Stimulated activated CD8-positive, alpha-beta memory T cell treated with anti-CD3 and anti-CD28 coated beads, Interleukin-12 subunit alpha, Interleukin-12 subunit beta, amount 100 ng/mL, for 24 hours (primary cell): Measurements from ENCODE around the gene FAT3.

ENCODE experiments used
- DNase-seq: peaks from one replicate; pipeline ENCODE4 v3.0.0-alpha.2; 2020; ENCODE audit errors: extremely low read depth

Gene FAT3

DNA sequence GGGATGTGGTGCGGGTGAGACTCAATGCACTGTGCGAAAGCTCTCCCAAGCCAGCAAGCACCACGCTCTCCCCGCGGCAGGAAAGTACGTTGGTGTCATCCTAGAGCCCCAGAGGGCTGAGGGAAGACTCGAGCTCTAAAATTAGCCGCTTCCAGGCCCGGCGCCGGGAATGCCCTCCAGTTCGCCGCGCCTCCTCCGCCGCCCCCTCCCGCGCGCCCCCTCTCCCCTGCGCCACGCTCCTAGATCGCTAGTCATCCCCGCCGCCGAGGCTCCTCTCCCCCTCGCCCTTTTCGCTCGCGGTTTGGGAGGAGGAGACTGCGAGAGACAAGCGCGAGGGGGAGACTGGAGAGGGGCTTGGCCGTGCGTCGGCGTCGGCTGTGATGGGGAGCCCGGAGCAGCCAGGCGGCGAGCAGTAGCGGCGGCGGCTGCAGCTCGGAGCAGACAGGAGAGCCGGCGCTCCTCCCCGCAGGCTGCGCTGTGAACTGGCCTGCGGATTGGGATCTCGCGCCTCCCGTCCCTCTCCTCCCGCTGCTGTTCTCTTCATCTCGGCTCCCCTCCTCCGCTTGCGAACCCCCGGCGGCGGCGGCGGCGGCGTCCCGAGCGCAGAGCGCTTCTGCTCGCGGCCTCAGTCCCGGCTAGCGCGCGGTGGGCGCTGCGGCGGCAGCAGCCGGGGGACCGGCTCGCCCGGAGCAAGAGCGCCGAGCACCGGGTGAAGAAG is at the start of gene FAT3:
TSS of gene FAT3 (plus strand) at position 412 of the 718 bp plus-strand sequence. CDS start 127,295 bp downstream, outside the sequence.
- no peak for DNase-seq

- no peak for DNase-seq
Observed at GRCh38 chr11:92179017-92179670, 45.5 kb upstream of the FAT3 start.

DNA sequence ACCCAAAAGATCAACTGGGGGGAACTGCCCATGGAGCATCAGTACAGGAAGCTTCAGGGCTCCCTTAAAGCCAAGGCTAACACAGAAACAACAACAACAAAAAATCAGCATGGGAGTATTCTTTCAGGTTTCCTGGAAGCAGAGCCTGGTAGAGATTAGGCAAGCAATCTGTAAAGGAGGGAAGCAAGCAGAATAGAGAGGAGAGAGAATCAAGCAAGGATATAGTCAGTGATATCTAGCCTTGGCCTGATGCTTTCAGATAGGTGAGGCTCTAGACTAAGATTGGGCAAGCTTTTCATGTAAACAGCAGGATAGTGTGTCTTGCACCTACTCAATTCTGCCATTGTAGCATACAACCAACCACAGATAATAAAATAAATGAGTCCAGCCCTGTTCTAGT is 44.4 kb upstream of the FAT3 start:
- DNase-seq: no peak

DNA sequence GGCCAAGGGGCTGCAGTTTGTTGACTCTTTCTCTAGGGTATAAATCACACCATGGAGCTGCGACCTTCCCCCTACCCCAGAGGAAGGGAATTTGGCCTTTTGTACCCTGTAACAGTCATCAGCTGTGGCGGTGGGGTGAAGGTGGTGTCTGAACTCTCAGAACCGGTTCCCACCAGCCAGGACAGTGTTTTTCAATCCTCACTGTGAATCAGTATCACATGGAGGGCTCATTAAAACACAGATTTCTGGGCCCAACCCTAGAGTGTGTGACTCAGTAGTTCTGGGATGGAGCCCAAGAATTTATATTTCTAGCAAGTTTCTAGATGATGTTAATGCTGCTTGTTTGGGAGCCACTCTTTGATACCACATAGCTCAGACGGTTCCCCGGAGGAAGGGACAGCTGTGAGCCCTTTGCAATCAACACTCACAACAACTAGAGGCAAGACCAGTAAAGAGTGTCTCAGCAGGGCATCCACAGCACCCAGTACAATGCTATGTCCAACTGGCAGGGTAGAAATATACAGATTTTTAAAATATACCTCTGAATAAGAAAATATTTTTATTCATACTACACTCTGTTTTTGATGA is 43.9 kb upstream of the FAT3 start:
- no peak for DNase-seq

DNA sequence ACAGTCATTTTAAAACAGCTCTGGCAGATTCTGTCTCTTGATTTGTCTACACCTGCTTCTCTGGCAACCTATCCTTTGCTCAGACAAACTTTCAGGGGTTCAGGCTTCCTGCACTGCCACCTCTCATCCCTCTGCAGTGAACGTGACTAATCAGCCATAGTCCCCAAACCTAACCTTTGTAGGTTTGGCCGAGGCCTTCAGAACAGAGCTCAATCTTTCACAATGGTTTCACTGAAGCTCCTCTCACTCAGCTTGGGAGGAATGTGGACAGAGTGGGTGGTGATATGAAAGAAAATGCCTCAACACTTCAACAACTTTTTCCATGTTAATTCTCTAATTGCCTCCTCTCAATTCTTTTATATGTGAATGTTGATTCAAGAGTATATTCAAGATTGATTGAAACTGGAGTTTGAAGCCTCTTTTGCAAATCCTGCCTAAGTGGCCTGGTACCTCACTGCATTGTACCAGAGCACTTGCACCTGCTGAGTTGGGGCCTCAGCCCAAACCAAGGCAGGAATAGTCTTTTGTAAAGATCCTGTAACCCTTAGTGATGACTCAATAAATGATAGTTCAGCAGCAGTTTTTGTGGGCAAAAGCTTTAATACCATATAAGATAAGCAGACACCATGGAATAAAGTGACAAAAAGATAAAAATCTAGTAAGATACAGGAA is 33.9 kb upstream of the FAT3 start:
- no peak for DNase-seq

DNA sequence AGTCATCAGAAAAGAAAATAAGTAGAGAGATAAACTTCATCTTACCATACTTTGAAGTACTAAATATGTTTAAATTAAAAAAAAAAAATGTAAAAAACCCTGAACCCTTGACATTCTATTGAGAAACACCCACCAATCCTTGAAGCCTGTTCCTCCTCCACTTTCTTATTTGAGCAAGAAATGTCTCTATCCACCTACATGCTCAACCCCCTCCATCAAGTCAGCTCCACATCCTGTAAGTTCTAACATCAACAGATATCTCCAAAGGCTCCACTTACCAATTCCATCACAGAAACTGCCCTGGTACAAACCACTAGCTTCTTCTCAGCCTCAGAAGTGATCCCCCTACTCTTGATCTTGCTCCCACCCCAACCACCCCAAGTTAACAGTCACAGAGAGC is 32.5 kb upstream of the FAT3 start:
- no peak for DNase-seq

GRCh38 chr11:92198268-92198667 is 26.4 kb upstream of the FAT3 start:
- DNase-seq: no peak

- no peak for DNase-seq
Observed at GRCh38 chr11:92199991-92200390, 24.6 kb upstream of the FAT3 start.

GRCh38 chr11:92204731-92205130 is 19.9 kb upstream of the FAT3 start:
- no peak for DNase-seq

DNA sequence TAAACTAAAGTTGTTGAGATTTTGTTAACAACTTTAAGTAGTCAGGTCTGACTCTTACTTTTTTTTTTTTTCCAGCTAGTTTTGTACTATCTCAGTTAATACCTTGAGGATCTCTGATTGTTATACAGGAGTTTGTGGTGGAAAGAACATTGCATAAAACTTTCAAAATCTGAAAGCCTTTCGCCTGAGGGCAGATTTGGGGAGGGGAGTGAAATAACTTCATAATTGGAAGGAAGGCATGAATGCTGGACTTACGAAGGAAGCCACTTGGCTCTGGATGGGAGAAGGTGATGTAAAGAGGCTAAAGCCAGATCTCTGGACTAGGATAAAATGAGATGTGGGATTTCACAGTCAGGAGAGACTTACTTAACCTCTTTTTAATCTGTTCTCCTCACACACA is 18.2 kb upstream of the FAT3 start:
- no peak for DNase-seq

DNA sequence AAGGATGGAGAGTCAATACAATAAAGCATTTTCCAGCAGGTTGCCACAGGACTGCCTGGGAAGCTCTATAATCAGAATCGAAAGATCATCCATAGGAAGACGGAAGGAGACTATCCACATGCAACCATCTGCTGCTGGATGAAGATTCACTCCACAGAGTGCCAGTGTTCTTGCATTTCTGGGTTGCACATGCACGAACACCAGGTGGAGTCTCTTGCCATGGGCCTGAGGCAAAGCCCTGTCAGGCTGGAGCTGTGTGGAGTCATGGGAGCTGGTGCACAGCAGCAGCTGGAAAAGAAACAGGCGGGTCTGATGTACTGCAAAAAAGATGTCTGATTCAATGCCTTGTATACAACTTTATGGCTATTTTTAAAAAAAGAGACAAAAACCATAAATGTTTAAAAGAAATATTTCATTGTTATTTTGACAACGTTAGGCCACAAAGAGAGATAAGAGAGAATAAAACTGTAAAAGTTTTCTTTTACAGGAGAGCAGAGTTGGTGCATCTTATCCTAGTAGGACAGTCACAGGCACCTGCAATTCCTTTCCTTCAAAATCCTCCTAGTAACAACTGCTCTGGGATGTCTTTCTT is 12.9 kb upstream of the FAT3 start:
- no peak for DNase-seq

DNA sequence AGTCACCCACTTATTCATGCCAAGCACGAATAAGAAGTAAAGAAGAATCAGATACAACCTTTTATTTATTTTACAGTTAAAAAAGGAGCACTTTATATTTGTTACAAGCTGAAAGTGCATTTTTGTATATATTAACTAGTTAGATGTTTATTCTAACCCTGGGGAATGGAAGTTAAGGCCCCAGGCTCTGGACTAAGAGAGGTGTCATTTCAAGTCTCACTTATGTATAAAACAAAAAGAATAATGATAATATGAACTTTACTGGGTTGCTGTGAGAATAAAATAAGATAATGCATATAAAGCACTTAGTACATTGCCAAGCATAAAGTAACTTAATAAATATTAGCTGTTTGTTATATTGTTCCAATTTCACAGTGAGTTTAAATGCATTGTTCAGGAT is 12.1 kb upstream of the FAT3 start:
- DNase-seq: no peak

DNA sequence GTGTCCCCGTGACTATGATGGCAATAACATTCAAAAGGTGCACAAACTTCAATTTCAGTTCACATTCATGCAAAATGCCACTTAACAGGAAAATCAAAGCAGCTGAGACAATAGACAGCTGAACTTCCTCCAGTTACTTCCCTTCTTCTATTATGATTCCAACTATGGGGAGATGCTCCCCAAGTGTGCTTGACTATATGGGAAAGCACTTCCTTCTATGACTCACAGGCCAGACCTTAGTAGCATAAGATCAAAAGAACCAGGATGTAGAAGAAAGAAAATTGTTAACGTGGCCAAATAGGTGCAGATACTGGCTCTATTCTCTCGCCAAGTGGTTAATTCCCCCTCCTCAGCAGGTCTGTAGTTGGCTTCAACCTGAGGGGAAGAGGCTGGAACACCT is 7.8 kb upstream of the FAT3 start:
- no peak for DNase-seq

DNA sequence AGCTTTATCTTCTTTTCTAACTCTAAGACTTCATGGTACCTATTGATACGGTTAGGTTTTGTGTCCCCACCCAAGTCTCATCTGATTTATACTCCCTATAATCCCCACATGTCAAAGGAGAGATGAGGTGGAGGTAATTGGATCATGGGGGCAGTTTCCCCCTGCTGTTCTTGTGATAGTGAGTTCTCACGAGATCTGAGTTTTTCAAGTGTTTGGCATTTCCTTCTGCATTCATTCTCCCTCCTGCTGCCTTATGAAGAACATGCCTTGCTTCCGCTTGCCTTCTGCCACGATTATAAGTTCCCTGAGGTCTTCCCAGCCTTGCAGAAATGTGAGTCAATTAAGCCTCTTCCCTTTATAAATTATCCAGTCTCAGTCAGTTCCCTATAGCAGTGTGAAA is 5.1 kb upstream of the FAT3 start:
- no peak for DNase-seq

GRCh38 chr11:92222701-92223100 is 1.9 kb upstream of the FAT3 start:
- no peak for DNase-seq

- DNase-seq: no peak
Observed at GRCh38 chr11:92224054-92224406, 588 bp upstream of the FAT3 start.

- no peak for DNase-seq
Observed at GRCh38 chr11:92225125-92225567, 528 bp downstream of the FAT3 start.

DNA sequence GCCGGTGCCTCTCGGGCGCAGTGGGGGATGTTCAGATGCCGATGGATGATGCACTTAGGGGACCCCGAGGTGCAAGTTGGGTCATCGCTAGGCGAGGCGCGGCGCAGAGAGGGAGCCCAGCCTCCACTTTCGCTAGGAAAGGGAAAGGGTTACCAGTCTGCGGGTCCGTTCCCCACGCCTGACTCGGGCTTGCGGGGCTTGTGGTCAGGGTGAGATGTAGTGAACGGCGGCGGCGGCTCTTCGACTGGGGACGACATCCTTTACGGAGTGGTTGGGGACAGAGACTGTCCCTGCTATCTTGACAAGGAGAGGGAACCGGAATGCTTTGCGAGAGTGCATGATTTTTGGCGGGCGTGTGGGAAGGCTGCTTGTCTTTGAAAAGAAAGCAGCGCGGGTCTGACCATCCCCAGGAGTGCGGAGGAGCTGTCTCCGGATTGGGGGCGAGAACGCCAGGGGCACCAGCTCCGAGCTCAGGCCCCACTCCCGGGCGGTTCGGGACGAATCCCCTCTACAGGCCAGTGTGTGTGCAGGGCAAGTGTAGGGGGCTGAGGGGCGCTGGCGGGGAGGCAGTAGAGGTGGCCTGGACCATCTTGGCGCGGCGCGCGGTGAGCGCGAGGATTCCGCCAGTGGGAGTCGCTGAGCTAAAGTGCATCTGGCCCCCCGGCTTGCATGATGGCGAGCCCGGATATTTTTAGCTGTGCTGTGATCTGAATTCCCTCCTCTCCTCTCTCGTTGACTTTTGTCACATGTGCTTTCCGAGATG is 1.1 kb downstream of the FAT3 start:
- no peak for DNase-seq

DNA sequence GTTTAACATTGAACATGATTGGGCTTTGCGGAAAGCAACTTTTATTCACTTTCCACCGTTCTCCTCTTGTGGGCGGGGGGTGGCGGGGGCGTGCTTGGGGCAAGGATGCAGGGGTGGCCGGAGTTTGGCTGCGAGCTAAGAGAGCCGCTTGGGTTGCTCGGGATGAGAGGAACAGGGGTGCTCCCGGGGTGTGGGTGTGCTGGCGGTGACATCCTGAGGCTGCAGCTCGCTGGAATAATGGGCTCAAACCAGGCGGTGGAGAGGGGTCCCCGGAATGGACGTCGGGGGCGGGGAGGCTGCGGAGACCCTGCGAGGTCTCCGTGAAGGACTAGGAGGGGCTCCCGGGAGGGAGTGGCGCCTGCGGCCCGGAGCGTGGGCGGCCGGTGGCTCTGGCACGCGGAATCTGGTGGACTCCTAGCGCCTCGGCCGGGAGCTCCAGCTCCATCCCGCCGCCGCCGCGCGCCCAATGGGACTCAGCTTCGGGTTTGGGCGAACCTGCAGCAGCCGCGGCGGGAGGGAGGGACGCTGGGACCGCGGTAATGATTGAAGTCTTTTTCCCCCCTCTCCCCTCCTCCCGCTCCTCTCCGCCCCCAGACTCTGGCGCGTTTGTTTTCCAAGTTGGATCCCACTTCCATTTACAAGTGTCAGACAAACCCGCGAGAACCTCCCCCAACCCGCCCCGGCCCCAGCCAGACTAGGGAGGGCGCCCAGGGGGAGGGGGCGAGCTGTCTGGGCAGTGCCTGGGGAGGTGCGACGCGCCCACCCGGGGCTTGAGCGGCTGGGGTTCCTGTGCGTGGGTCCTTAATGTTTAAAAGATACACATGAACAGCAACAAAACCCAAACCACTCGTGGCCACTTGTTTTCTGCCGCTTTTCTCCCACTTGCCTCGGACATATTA is 2.0 kb downstream of the FAT3 start:
- no peak for DNase-seq

- DNase-seq: no peak
Observed at GRCh38 chr11:92227230-92227814, 2.7 kb downstream of the FAT3 start.
